Stimulated activated CD4-positive, alpha-beta T cell treated with anti-CD3 and anti-CD28 coated beads, Interleukin-15, amount 100 ng/mL, for 24 hours (primary cell): ENCODE measurements around the gene IFNAR1.
A peak's percentile ranks its signal among the peaks of the same experiment; 100 is the strongest.
"Not testable (repeated sequence)": the region's sequence is repeated elsewhere in the genome, so short reads cannot be mapped to it uniquely, and the experiment has no call there.

Experiments used
- DNase-seq: peaks from one replicate; pipeline ENCODE4 v3.0.0-alpha.2; 2020

IFNAR1 gene

DNA sequence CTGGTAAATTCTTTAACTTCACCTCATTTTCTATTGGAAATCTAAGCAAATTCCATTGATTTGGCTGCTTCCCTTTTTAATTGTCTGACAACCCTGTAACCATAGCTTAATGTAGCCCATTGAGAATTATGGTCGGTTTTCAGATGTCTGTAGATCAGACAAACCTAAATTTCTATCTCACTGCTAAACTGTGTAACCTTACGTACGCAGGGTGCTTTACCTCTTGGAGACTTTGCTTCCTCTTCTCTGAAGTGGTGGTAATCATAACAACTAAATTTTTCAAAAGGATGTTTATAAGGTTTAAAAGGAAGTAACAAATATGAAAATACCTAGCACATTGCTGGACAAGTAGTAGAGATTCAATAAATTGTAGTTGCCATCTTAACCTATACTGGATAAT lies 25.9 kb downstream of the IFNAR1 start:
- no peak for DNase-seq

GRCh38 chr21:33355355-33355754 lies 30.6 kb downstream of the IFNAR1 start:
- DNase-seq = no peak

DNA sequence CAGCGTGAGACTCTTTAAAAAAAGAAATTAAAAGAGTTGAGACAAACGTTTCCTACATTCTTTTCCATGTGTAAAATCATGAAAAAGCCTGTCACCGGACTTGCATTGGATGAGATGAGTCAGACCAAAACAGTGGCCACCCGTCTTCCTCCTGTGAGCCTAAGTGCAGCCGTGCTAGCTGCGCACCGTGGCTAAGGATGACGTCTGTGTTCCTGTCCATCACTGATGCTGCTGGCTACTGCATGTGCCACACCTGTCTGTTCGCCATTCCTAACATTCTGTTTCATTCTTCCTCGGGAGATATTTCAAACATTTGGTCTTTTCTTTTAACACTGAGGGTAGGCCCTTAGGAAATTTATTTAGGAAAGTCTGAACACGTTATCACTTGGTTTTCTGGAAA lies 31.2 kb downstream of the IFNAR1 start:
- DNase-seq = no peak

DNA sequence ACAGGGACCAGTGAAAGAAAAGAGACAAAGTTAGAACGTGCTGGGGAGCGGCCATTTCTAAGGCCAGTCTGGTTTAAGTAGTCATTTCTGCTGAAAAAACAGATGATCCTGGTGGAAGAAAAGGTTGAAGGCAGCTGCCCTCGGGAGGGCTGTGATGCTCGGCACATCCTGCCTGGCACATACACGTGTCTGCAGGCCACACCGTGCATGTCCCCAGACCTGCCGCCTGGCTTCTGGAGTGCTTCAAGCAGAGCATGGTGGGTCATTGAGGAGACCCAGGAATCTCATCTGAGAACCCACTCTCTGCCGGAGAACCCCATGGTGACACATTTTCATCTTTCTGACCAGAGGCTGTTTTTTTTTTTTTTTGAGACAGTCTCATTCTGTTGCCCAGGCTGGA lies 32.4 kb downstream of the IFNAR1 start:
- DNase-seq = no peak

- no peak for DNase-seq
These were observed 34.7 kb downstream of the IFNAR1 start for GRCh38 chr21:33359446-33359845.

- DNase-seq = no peak
These were observed 35.5 kb downstream of the IFNAR1 start for GRCh38 chr21:33360281-33360680.

- peak; percentile 92 for DNase-seq
These were observed 36.3 kb downstream of the IFNAR1 start for GRCh38 chr21:33360881-33361602.

GRCh38 chr21:33362044-33362555 lies 37.3 kb downstream of the IFNAR1 start:
- peak; percentile 43 for DNase-seq

DNA sequence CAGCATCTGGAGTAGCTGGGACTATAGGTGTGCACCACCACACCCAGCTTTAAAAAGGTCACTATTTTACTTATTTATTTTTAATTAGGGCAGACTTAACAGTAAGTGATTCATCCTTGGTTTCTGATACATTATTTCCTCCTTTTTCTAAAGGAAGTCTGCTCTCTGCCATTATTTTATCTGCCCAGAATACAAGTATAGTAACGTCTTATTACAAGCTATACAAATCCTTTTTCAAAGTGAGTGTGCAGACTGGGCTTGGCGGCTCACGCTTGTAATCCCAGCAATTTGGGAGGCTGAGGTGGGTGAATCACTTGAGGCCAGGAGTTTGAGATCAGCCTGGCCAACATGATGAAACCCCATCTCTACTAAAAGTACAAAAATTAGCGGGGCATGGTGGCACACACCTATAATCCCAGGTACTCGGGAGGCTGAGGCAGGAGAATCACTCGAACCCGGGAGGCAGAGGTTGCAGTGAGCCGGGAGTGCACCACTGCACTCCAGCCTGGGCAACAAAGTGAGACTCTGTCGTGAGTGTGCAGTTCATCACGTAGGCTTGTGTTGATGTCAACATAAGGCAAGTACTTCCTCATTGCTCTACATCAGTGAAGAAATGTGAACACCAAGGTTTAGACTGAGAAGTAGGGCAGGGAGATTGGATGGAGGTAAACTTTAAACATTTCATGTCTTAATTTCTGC lies 39.3 kb downstream of the IFNAR1 start:
- not testable (repeated sequence) for DNase-seq

DNA sequence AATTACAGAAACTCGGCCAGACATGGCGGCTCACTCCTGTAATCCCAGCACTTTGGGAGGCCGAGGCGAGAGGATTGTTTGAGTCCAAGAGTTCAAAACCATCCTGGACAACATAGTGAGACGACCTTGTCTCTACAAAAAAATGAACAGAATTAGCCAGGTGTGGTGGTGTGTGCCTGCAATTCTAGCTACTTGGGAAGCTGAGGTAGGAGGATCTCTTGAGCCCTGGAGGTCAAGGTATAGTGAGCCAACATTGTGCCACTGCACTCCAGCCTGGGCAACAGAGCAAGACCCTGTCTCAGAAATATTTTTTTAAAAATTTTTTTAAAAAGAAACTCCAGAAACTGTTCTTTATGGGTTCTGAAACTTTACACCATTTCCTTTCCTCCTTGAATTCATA lies 40.1 kb downstream of the IFNAR1 start:
- no peak for DNase-seq

- no peak for DNase-seq
These were observed 42.7 kb downstream of the IFNAR1 start for GRCh38 chr21:33367309-33367973.

DNA sequence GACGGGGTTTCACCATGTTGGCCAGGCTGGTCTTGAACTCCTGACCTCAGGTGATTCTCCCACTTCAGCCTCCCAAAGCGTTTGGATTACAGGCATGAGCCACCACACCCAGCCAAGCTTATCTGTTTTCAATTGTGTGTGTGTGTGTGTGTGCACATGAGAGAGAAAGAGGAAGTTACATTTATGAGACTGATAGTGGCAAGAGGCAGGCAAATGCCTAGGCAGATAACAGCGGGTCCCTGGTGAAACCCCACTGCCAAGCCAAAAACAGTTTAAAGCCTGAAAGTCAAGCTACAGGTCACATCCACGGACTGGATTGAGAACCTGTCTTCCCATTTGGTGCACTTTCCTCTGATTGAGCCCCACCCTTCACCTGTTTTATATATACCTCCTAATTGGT lies 43.4 kb downstream of the IFNAR1 start:
- DNase-seq = no peak

DNA sequence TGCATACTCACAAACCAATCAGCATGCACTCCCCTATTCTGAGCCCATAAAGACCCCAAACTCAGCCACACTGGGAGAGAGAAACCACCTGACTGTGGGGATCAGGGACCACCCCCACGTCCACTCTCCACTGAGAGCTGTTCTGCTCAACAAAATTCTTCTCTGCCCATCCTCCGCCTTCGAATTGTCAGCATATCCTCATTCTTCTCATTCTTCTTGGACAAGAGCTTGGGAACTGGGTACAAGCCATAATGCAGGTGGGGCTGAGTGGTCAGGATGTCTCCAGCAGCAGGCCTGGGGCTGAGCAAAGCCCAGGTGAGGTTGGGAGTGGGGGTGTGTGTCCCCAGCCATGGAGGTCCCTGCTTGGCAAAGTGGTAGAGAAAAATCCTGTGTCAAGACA lies 43.8 kb downstream of the IFNAR1 start:
- DNase-seq = no peak

- no peak for DNase-seq
These were observed 44.8 kb downstream of the IFNAR1 start for GRCh38 chr21:33369586-33369985.

DNA sequence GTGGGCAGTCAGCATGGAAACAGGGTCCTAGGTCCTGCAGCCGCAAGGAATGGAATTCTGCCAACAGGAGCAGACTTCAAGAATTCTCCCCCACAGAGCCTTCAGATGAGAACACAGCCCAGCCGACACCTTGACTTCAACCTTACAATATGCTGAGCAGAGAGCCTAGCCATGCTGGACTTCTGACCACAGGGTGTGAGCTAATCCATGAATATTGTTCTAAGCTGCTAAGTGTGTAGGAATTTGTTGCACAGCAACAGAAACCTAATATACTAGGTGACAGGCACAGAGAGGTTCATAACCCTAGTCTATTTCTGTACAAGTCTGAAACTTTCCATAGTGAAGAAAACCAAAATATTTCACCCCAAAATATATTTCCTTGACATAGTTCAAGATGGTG lies 45.5 kb downstream of the IFNAR1 start:
- DNase-seq = no peak

- DNase-seq = no peak
These were observed 46.6 kb downstream of the IFNAR1 start for GRCh38 chr21:33371366-33371765.

DNA sequence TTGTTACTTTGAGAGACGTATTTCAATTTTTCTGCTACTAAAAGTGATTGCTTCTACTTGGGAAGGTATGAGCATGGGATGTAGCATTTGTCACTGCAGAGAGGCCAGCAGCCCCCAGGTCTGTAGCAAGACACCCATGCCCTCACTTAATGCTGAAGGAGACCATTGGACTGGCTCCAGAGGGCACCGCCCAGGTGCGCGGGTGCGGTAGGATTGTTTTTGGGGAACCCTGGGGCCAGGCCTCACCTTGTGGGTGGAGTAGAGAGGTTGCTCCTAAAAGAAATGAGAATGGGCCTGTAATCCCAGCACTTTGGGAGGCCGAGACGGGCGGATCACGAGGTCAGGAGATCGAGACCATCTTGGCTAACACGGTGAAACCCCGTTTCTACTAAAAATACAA lies 47.8 kb downstream of the IFNAR1 start:
- no peak for DNase-seq

GRCh38 chr21:33373451-33373850 lies 48.7 kb downstream of the IFNAR1 start:
- DNase-seq = no peak

DNA sequence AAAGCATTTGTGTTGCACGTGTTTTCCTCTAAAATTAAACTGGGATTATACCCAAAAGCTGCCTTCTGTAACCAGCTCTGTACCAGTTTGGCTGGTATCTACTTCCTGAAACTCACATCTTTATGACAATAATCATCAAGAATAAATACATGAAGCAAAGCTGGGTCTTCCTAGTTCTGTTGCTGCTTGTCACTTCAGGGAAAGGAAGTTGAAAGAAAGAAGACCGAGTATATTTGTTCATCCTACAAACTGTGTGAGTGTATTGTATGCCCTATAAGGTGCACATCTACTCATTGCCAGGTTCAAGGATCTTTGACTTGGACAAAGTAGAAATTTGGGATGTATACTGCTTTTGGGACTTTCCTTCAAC lies 49.3 kb downstream of the IFNAR1 start:
- no peak for DNase-seq

GRCh38 chr21:33374450-33375096 lies 49.8 kb downstream of the IFNAR1 start:
- peak; percentile 59 for DNase-seq

DNA sequence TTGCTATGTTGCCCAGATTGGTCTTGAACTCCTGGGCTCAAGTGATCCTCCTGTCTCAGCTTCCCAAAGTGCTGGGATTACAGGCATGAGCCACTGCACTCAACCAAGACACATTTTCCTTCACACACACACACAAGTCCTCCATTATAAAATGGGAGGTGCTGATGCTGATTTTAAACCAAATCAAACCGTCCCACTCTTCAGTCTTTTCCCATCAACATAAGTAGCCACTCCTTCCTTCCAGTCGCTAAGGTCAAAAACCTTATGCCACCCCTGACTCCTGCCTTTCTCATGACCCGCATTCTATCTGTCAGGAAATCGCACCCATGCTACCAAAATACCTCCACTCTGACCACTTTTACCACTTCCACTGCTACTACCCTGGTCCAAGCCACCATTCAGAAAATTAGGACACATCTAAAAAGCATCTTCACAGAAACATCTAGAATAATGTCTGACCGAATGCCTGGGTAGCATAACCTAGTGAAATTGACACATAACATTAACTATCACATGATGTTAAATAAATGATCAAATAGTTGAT lies 50.4 kb downstream of the IFNAR1 start:
- no peak for DNase-seq

GRCh38 chr21:33377221-33377920 lies 52.6 kb downstream of the IFNAR1 start:
- DNase-seq = no peak

- DNase-seq = no peak
These were observed 53.3 kb downstream of the IFNAR1 start for GRCh38 chr21:33378081-33378480.
